HCT116 (cell line): ENCODE results near the gene MAGOH. TPM values are rescaled to one million over a fixed set of nuclear protein-coding genes. Genes with fewer than 3 reads are reported as not detected.

Source experiments
- ATAC-seq: fragments of 200-7000 bp; cut with Tn5 transposase; 2 replicates; pipeline ENCODE4 v1.9.1; 2020; ENCODE audit warnings: mild to moderate bottlenecking, moderate library complexity
- BruUV-seq: library from RNA; stranded (reverse); fragments of 400-500 nt; replicated peaks from 2 replicates; lab custom pipeline; 2021; lab: Mats Ljungman, UMichigan
- CTCF ChIA-PET: fragments of 300-600 bp; sonication (Branson Sonifier 250); formaldehyde crosslinking; loops from one replicate; lab custom pipeline; 2021; ENCODE audit warnings: antibody characterized with exemption; lab: Charles Lee
- POLR2A ChIA-PET: fragments of 300-600, 350-600 bp; sonication (Branson Sonifier 250); formaldehyde crosslinking; loops from one replicate; lab custom pipeline; 2021; ENCODE audit warnings: antibody characterized with exemption; lab: Charles Lee
- RAD21 ChIA-PET, 2 experiments: fragments of 300-600 bp; sonication (Branson Sonifier 250); formaldehyde crosslinking; loops; one replicate each; lab custom pipeline; 2023; ENCODE audit warnings: low total read pairs in 2 of 2; ENCODE audit not compliant: uncharacterized antibody in 2 of 2, unreplicated experiment in 2 of 2, low non-redundant PET in 1 of 2; lab: Charles Lee
- DNase-seq: peaks from one replicate; pipeline ENCODE4 v3.0.0-alpha.2; 2010; ENCODE audit warnings: low read depth, low spot score
- H2AFZ ChIP-seq: fragments of 200-600 bp; shearing (Covaris generic), sonication (generic); 2 replicates; pipeline ENCODE4 v1.6.1; 2017; ENCODE audit warnings: low read depth, mixed run types, mixed read lengths, antibody characterized with exemption, low read length; ENCODE audit not compliant: poor library complexity, severe bottlenecking
- H3K27ac ChIP-seq: 2 replicates; pipeline ENCODE4 v1.5.1; 2012; ENCODE audit warnings: low read depth, low read length
- H3K27me3 ChIP-seq: fragments of 200-600 bp; sonication (generic); 2 replicates; pipeline ENCODE4 v1.6.1; 2016; ENCODE audit warnings: mixed run types, low read length, mixed read lengths; ENCODE audit not compliant: insufficient read depth
- H3K36me3 ChIP-seq, 2 experiments: fragments of 200-500 bp in 1 of 2; fragments of 200-600 bp in 1 of 2; sonication (Bioruptor generic) in 1 of 2; sonication (generic) in 1 of 2; 2 replicates each; pipeline versions ENCODE4 v1.5.1 to v1.6.1; 2014 to 2016; ENCODE audit warnings: low read length in 2 of 2, inconsistent platforms in 1 of 2, mixed read lengths in 1 of 2, mixed run types in 1 of 2; ENCODE audit not compliant: insufficient read depth in 2 of 2, control insufficient read depth in 1 of 2
- H3K4me1 ChIP-seq, 2 experiments: fragments of 200-600 bp in 1 of 2; sonication (generic) in 1 of 2; 2 replicates each; pipeline versions ENCODE4 v1.5.1 to v1.6.1; 2012 to 2017; ENCODE audit warnings: low read length in 2 of 2, inconsistent platforms in 1 of 2, mild to moderate bottlenecking in 1 of 2, mixed read lengths in 1 of 2, mixed run types in 1 of 2, moderate library complexity in 1 of 2; ENCODE audit not compliant: insufficient read depth in 2 of 2, control insufficient read depth in 1 of 2
- H3K4me2 ChIP-seq: fragments of 200-600 bp; sonication (generic); 2 replicates; pipeline ENCODE4 v1.6.1; 2017; ENCODE audit warnings: mixed run types, low read length, mixed read lengths
- H3K4me3 ChIP-seq, 2 experiments: fragments of 200-600 bp in 1 of 2; sonication (generic) in 1 of 2; replicated peaks in 1 of 2; 2 replicates each; pipeline ENCODE4 v1.5.1; 2011 to 2016; ENCODE audit warnings: low read length in 2 of 2, control low read depth in 1 of 2, low read depth in 1 of 2, mild to moderate bottlenecking in 1 of 2, mixed read lengths in 1 of 2, mixed run types in 1 of 2
- H3K79me2 ChIP-seq: fragments of 200-600 bp; sonication (generic); 2 replicates; pipeline ENCODE4 v1.6.1; 2017; ENCODE audit warnings: mild to moderate bottlenecking, mixed run types, low read length, moderate library complexity, mixed read lengths; ENCODE audit not compliant: insufficient read depth
- H3K9ac ChIP-seq: fragments of 200-600 bp; sonication (generic); 2 replicates; pipeline ENCODE4 v1.6.1; 2016; ENCODE audit warnings: low read length, mixed read lengths
- H3K9me2 ChIP-seq: fragments of 200-600 bp; sonication (generic), shearing (Covaris generic); 2 replicates; pipeline ENCODE4 v1.6.1; 2017; ENCODE audit warnings: mixed run types, mild to moderate bottlenecking, moderate library complexity; ENCODE audit not compliant: insufficient read depth
- H3K9me3 ChIP-seq, 2 experiments: fragments of 200-500 bp in 1 of 2; fragments of 200-600 bp in 1 of 2; sonication (Bioruptor generic) in 1 of 2; sonication (generic) in 1 of 2; 2 replicates each; pipeline ENCODE4 v1.6.1; 2014 to 2017; ENCODE audit warnings: low read length in 2 of 2, mixed read lengths in 2 of 2, inconsistent platforms in 1 of 2, low read depth in 1 of 2, mild to moderate bottlenecking in 1 of 2, mixed run types in 1 of 2, moderate library complexity in 1 of 2; ENCODE audit not compliant: control insufficient read depth in 1 of 2, insufficient read depth in 1 of 2
- H4K20me1 ChIP-seq: fragments of 200-600 bp; sonication (generic), shearing (Covaris generic); 2 replicates; pipeline ENCODE4 v1.6.1; 2017; ENCODE audit warnings: mixed run types, mild to moderate bottlenecking, moderate library complexity; ENCODE audit not compliant: insufficient read depth
- CEBPB ChIP-seq: IDR thresholded peaks from 2 replicates; pipeline ENCODE4 v1.6.1; 2012; ENCODE audit warnings: low read depth
- EGR1 ChIP-seq: IDR thresholded peaks from 2 replicates; pipeline ENCODE4 v1.6.1; 2012; ENCODE audit warnings: low read depth
- EZH2 ChIP-seq: fragments of 200-600 bp; sonication (generic); IDR thresholded peaks from 2 replicates; pipeline ENCODE4 v1.6.1; 2017; ENCODE audit warnings: antibody characterized with exemption, mixed run types
- POLR2A ChIP-seq: IDR thresholded peaks from 2 replicates; pipeline ENCODE4 v1.7.0; 2011; ENCODE audit warnings: borderline replicate concordance; ENCODE audit not compliant: insufficient read depth, insufficient read length; ENCODE audit errors: extremely low read depth
- POLR2AphosphoS5 ChIP-seq: IDR thresholded peaks from 2 replicates; pipeline ENCODE4 v1.6.1; 2011; ENCODE audit warnings: mild to moderate bottlenecking, low read depth, low read length, moderate library complexity
- RAD21 ChIP-seq: IDR thresholded peaks from 2 replicates; pipeline ENCODE4 v1.6.1; 2012; ENCODE audit warnings: low read depth, mild to moderate bottlenecking
- SIN3A ChIP-seq: IDR thresholded peaks from 2 replicates; pipeline ENCODE4 v1.6.1; 2012; ENCODE audit warnings: low read depth
- SRF ChIP-seq: IDR thresholded peaks from 2 replicates; pipeline ENCODE4 v1.6.1; 2012; ENCODE audit warnings: low read depth
- ZFX ChIP-seq: fragments of 450-650 bp; IDR thresholded peaks from 2 replicates; pipeline ENCODE4 v1.6.1; 2017
- ZNF274 ChIP-seq: fragments of 200-500 bp; sonication (Bioruptor generic); IDR thresholded peaks from 2 replicates; pipeline ENCODE4 v1.6.1; 2014; ENCODE audit warnings: mild to moderate bottlenecking, low read depth, low read length, inconsistent platforms
- intact Hi-C: fragments of 100-400 bp; cut with micrococcal nuclease; formaldehyde crosslinking; loops from 2 replicates; pipeline ENCODE4 v1.10.0; 2022
- total RNA-seq: library from RNA; stranded (reverse); gene quantifications from one replicate; pipeline ENCODE4 v1.2.1, GENCODE V29; 2021; ENCODE audit not compliant: unreplicated experiment
- TF ChIP-seq, protein P1 (sequence below): IDR thresholded peaks from 2 replicates; pipeline ENCODE4 v1.6.1; 2012
- TF ChIP-seq, protein P2 (sequence below): IDR thresholded peaks from 2 replicates; pipeline ENCODE4 v1.6.1; 2012
- TF ChIP-seq, protein P3 (sequence below): IDR thresholded peaks from 2 replicates; pipeline ENCODE4 v1.6.1; 2011; ENCODE audit warnings: mild to moderate bottlenecking, low read length, moderate library complexity; ENCODE audit not compliant: insufficient replicate concordance; ENCODE audit errors: extremely low read depth
- TF ChIP-seq, protein P4 (sequence below): IDR thresholded peaks from 2 replicates; pipeline ENCODE4 v1.6.1; 2012; ENCODE audit warnings: low read depth
- TF ChIP-seq, protein P5 (sequence below), 3 experiments: fragments of 200-600 bp in 1 of 3; sonication (generic) in 1 of 3; IDR thresholded peaks in 2 of 3; conservative IDR thresholded peaks in 1 of 3; 2 replicates each; pipeline ENCODE4 v1.5.1; 2012 to 2017; ENCODE audit warnings: low read depth in 2 of 3, low read length in 2 of 3, antibody characterized with exemption in 1 of 3, borderline replicate concordance in 1 of 3, control low read depth in 1 of 3, mild to moderate bottlenecking in 1 of 3, mixed read lengths in 1 of 3, mixed run types in 1 of 3, moderate library complexity in 1 of 3; ENCODE audit not compliant: insufficient read depth in 1 of 3

The MAGOH gene
- total RNA-seq, 1 experiment from 2014 or later: 63.7 TPM

DNA sequence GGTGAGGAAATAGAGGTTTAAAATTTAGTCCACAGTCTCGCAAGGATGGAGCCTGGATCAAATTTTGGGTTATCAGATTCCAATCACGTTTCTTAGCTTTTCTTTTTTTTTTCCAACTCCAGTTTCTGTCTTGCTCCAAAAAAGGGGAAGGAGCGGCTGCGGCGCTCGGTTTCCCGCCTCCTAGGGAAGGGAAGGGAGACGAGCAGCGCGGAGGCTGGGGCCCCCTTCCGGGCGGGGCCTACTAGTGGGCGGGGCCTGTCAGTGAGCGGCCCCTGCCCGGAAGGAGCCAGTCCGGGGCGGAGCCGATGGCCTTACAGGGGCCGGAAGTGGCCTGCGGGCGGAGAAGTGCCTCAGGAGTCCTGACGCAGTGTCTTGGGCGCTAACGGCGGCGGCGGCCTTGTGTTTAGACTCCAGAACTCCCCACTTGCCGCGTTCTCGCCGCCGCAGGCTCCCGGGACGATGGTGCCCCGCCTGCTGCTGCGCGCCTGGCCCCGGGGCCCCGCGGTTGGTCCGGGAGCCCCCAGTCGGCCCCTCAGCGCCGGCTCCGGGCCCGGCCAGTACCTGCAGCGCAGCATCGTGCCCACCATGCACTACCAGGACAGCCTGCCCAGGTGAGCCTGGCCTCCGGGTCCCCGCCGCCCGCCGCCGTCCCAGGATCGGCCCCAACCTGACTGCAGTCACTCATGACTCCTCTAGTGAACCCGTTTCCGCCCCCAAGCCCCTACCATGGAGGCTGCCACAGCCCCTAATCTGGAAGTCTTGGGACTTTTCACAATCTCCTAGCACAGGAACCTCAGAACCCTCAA lies 41.6 kb downstream of the MAGOH start, which contains the start of gene CPT2 (continued):
- TF ChIP-seq, protein P1, sequence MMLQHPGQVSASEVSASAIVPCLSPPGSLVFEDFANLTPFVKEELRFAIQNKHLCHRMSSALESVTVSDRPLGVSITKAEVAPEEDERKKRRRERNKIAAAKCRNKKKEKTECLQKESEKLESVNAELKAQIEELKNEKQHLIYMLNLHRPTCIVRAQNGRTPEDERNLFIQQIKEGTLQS: no peak
- TF ChIP-seq POLR2AphosphoS5 (peak; percentile 98), ZFX (peak; percentile 84), POLR2A (peak; percentile 84), SIN3A (peak; percentile 69)
- TF ChIP-seq, protein P2, sequence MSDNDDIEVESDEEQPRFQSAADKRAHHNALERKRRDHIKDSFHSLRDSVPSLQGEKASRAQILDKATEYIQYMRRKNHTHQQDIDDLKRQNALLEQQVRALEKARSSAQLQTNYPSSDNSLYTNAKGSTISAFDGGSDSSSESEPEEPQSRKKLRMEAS: peak; percentile 25; the same call in 1 of the 2 replicates

DNA sequence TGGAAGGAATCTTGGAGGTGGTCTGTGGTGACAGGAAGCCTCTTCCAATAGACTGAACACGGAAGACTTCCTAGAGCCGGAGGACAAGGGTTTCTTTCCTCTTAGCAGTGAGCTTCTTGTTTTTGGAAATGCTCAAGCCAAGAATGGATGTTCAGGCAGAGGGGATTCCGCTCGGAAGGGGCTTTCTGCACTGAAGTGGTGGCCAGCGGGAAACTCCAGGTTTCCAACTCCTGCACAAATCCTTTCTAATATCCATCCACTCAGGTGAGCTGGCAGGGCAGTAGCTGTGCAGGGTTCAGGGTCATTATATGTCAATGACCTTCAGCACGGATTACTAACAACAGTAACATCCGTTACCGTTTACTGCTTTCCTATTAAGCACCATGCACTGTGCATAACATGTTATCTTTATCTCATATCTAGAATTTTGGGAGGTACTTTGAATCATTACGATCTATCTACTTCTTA lies 42.3 kb downstream of the MAGOH start:
- Histone ChIP-seq H3K79me2 (peaks cover 18% of the 10 kb centered on the region), H3K9me2 (no peaks in the 10 kb centered on the region), H3K9me3 (no peaks in the 10 kb centered on the region), H3K4me2 (peak overlapping the region; percentile 93), H3K9ac (peak overlapping the region; percentile 91), H3K27me3 (no peaks in the 10 kb centered on the region), H3K27ac (no peak overlapping the region), H3K36me3 (no peaks in the 10 kb centered on the region), H3K4me1 (peaks cover 10 to 24% of the 10 kb centered on the region in 2 experiments), H3K4me3 (peak overlapping the region; percentile 66 to 83), H4K20me1 (no peaks in the 10 kb centered on the region), H2AFZ (peak overlapping the region; percentile 83)
- ChIA-PET RAD21 (no interaction called here), POLR2A (no interaction called here), CTCF (interaction anchor here (4.7 kb wide), 1 partner anchor 13 kb away, joined by 15 read pairs; no protein-coding TSS in a partner anchor)
- DNase-seq: no peak
- TF ChIP-seq, protein P3, sequence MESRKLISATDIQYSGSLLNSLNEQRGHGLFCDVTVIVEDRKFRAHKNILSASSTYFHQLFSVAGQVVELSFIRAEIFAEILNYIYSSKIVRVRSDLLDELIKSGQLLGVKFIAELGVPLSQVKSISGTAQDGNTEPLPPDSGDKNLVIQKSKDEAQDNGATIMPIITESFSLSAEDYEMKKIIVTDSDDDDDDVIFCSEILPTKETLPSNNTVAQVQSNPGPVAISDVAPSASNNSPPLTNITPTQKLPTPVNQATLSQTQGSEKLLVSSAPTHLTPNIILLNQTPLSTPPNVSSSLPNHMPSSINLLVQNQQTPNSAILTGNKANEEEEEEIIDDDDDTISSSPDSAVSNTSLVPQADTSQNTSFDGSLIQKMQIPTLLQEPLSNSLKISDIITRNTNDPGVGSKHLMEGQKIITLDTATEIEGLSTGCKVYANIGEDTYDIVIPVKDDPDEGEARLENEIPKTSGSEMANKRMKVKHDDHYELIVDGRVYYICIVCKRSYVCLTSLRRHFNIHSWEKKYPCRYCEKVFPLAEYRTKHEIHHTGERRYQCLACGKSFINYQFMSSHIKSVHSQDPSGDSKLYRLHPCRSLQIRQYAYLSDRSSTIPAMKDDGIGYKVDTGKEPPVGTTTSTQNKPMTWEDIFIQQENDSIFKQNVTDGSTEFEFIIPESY: no peak
- TF ChIP-seq ZNF274 (no peak), EGR1 (no peak), EZH2 (no peak), CEBPB (no peak), SRF (no peak), RAD21 (no peak), POLR2AphosphoS5 (no peak)
- TF ChIP-seq, protein P2: no peak
- TF ChIP-seq, protein P1: no peak
- TF ChIP-seq, protein P4, sequence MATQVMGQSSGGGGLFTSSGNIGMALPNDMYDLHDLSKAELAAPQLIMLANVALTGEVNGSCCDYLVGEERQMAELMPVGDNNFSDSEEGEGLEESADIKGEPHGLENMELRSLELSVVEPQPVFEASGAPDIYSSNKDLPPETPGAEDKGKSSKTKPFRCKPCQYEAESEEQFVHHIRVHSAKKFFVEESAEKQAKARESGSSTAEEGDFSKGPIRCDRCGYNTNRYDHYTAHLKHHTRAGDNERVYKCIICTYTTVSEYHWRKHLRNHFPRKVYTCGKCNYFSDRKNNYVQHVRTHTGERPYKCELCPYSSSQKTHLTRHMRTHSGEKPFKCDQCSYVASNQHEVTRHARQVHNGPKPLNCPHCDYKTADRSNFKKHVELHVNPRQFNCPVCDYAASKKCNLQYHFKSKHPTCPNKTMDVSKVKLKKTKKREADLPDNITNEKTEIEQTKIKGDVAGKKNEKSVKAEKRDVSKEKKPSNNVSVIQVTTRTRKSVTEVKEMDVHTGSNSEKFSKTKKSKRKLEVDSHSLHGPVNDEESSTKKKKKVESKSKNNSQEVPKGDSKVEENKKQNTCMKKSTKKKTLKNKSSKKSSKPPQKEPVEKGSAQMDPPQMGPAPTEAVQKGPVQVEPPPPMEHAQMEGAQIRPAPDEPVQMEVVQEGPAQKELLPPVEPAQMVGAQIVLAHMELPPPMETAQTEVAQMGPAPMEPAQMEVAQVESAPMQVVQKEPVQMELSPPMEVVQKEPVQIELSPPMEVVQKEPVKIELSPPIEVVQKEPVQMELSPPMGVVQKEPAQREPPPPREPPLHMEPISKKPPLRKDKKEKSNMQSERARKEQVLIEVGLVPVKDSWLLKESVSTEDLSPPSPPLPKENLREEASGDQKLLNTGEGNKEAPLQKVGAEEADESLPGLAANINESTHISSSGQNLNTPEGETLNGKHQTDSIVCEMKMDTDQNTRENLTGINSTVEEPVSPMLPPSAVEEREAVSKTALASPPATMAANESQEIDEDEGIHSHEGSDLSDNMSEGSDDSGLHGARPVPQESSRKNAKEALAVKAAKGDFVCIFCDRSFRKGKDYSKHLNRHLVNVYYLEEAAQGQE: no peak
- TF ChIP-seq, protein P5, sequence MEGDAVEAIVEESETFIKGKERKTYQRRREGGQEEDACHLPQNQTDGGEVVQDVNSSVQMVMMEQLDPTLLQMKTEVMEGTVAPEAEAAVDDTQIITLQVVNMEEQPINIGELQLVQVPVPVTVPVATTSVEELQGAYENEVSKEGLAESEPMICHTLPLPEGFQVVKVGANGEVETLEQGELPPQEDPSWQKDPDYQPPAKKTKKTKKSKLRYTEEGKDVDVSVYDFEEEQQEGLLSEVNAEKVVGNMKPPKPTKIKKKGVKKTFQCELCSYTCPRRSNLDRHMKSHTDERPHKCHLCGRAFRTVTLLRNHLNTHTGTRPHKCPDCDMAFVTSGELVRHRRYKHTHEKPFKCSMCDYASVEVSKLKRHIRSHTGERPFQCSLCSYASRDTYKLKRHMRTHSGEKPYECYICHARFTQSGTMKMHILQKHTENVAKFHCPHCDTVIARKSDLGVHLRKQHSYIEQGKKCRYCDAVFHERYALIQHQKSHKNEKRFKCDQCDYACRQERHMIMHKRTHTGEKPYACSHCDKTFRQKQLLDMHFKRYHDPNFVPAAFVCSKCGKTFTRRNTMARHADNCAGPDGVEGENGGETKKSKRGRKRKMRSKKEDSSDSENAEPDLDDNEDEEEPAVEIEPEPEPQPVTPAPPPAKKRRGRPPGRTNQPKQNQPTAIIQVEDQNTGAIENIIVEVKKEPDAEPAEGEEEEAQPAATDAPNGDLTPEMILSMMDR (IDR thresholded peaks at IDR 0.05 in 2 of 3, conservative IDR thresholded peaks at IDR 0.05 in 1 of 3; ENCODE audit: borderline replicate concordance in 1 of 3, insufficient read depth in 1 of 3, low read depth in 2 of 3, low read length in 2 of 3): no peak
- no TSS peak for BruUV-seq
- intact Hi-C loops: no loop called here
- ATAC-seq: no peak
